Measurements from ENCODE around the gene DDX10.
"Not testable (repeated sequence)": the region's sequence is repeated elsewhere in the genome, so short reads cannot be mapped to it uniquely, and the experiment has no call there.

Gene DDX10

GRCh38 chr11:108724974-108725689, 60.3 kb downstream of the DDX10 start:
- no peak for DNase-seq

GRCh38 chr11:108726077-108726800, 61.4 kb downstream of the DDX10 start:
- no peak for DNase-seq

GRCh38 chr11:108727665-108728064, 62.8 kb downstream of the DDX10 start:
- no peak for DNase-seq

- no peak for DNase-seq
Observed at GRCh38 chr11:108729227-108729871, 64.5 kb downstream of the DDX10 start.

GRCh38 chr11:108732395-108732794, 67.5 kb downstream of the DDX10 start:
- no peak for DNase-seq

GRCh38 chr11:108733479-108734116, 68.7 kb downstream of the DDX10 start:
- no peak for DNase-seq

- DNase-seq: no peak
Observed at GRCh38 chr11:108734283-108734682, 69.4 kb downstream of the DDX10 start.

GRCh38 chr11:108734956-108735559, 70.2 kb downstream of the DDX10 start:
- DNase-seq: peak in 1 of 2 experiments; percentile 20

- not testable (repeated sequence) for DNase-seq
Observed at GRCh38 chr11:108740132-108740531, 75.3 kb downstream of the DDX10 start.

- no peak for DNase-seq
Observed at GRCh38 chr11:108743851-108744250, 79.0 kb downstream of the DDX10 start.

- no peak for DNase-seq
Observed at GRCh38 chr11:108748968-108749367, 84.1 kb downstream of the DDX10 start.

- DNase-seq: no peak
Observed at GRCh38 chr11:108751444-108751843, 86.6 kb downstream of the DDX10 start.

- DNase-seq: no peak
Observed at GRCh38 chr11:108752297-108752751, 87.5 kb downstream of the DDX10 start.

GRCh38 chr11:108754901-108755625, 90.2 kb downstream of the DDX10 start:
- DNase-seq: no peak

- no peak for DNase-seq
Observed at GRCh38 chr11:108757630-108758029, 92.8 kb downstream of the DDX10 start.

- no peak for DNase-seq
Observed at GRCh38 chr11:108758458-108758857, 93.6 kb downstream of the DDX10 start.

GRCh38 chr11:108766596-108767173, 101.8 kb downstream of the DDX10 start:
- no peak for DNase-seq

- no peak for DNase-seq
Observed at GRCh38 chr11:108768370-108768769, 103.5 kb downstream of the DDX10 start.

- DNase-seq: no peak
Observed at GRCh38 chr11:108768964-108769363, 104.1 kb downstream of the DDX10 start.

- no peak for DNase-seq
Observed at GRCh38 chr11:108774037-108774730, 109.3 kb downstream of the DDX10 start.

GRCh38 chr11:108775324-108775723, 110.5 kb downstream of the DDX10 start:
- no peak for DNase-seq

Measured in NCI-H524 (cell line).